H9 (cell line): ENCODE data around the gene SLC7A14. TPM values are rescaled to one million over a fixed set of nuclear protein-coding genes. Genes with fewer than 3 reads are reported as not detected.

ENCODE experiments used
- DNase-seq: peaks from one replicate; pipeline ENCODE4 v3.0.0-alpha.2; 2017
- H2AFZ ChIP-seq: one replicate; pipeline ENCODE4 v1.6.1; 2013; ENCODE audit warnings: mild to moderate bottlenecking, low read length, control low read depth, moderate library complexity
- H2AK5ac ChIP-seq: 2 replicates; pipeline ENCODE4 v1.6.1; 2013; ENCODE audit warnings: low read length, control low read depth, mixed read lengths; ENCODE audit not compliant: insufficient read length
- H2BK120ac ChIP-seq: one replicate; pipeline ENCODE4 v1.6.1; 2013; ENCODE audit warnings: low read depth, mild to moderate bottlenecking, low read length, control low read depth, inconsistent platforms; ENCODE audit not compliant: poor library complexity, severe bottlenecking
- H2BK12ac ChIP-seq: 2 replicates; pipeline ENCODE4 v1.6.1; 2013; ENCODE audit warnings: low read length, control low read depth, mixed read lengths, low read depth; ENCODE audit not compliant: insufficient read length
- H2BK15ac ChIP-seq: 2 replicates; pipeline ENCODE4 v1.6.1; 2013; ENCODE audit warnings: low read depth, low read length, control low read depth
- H2BK20ac ChIP-seq: one replicate; pipeline ENCODE4 v1.6.1; 2013; ENCODE audit warnings: low read depth, mild to moderate bottlenecking, low read length, control low read depth, inconsistent platforms; ENCODE audit not compliant: poor library complexity, severe bottlenecking
- H2BK5ac ChIP-seq: 2 replicates; pipeline ENCODE4 v1.6.1; 2013; ENCODE audit warnings: low read length, control low read depth, mixed read lengths; ENCODE audit not compliant: insufficient read length
- H3K14ac ChIP-seq: 2 replicates; pipeline ENCODE4 v1.6.1; 2013; ENCODE audit warnings: low read length, control low read depth; ENCODE audit not compliant: insufficient read depth
- H3K18ac ChIP-seq: 2 replicates; pipeline ENCODE4 v1.6.1; 2013; ENCODE audit warnings: low read depth, mild to moderate bottlenecking, mixed read lengths, low read length, control low read depth; ENCODE audit not compliant: insufficient read length
- H3K23ac ChIP-seq: 2 replicates; pipeline ENCODE4 v1.6.1; 2013; ENCODE audit warnings: low read length, control low read depth, mixed read lengths, low read depth; ENCODE audit not compliant: insufficient read length
- H3K23me2 ChIP-seq: 2 replicates; pipeline ENCODE4 v1.6.1; 2013; ENCODE audit warnings: low read depth, mild to moderate bottlenecking, mixed read lengths, low read length, control low read depth; ENCODE audit not compliant: insufficient read length, poor library complexity, severe bottlenecking
- H3K27ac ChIP-seq: 2 replicates; pipeline ENCODE4 v1.5.1; 2013; ENCODE audit warnings: low read length, control low read depth, mixed read lengths, low read depth; ENCODE audit not compliant: insufficient read length
- H3K27me3 ChIP-seq: 2 replicates; pipeline ENCODE4 v1.6.1; 2013; ENCODE audit warnings: low read length, control low read depth, inconsistent platforms; ENCODE audit not compliant: insufficient read depth
- H3K4ac ChIP-seq: 2 replicates; pipeline ENCODE4 v1.6.1; 2013; ENCODE audit warnings: low read depth, mild to moderate bottlenecking, control low read depth, inconsistent platforms, low read length, moderate library complexity
- H3K4me1 ChIP-seq: 2 replicates; pipeline ENCODE4 v1.6.1; 2013; ENCODE audit warnings: low read length, control low read depth, inconsistent platforms; ENCODE audit not compliant: insufficient read depth
- H3K4me2 ChIP-seq: 2 replicates; pipeline ENCODE4 v1.6.1; 2013; ENCODE audit warnings: low read length, control low read depth, mixed read lengths; ENCODE audit not compliant: insufficient read length, insufficient read depth
- H3K56ac ChIP-seq: 2 replicates; pipeline ENCODE4 v1.6.1; 2013; ENCODE audit warnings: low read depth, mild to moderate bottlenecking, mixed read lengths, low read length, control low read depth; ENCODE audit not compliant: insufficient read length
- H3K79me1 ChIP-seq: 2 replicates; pipeline ENCODE4 v1.6.1; 2013; ENCODE audit warnings: low read depth, mild to moderate bottlenecking, moderate library complexity, low read length, control low read depth, inconsistent platforms; ENCODE audit not compliant: insufficient read depth, poor library complexity, severe bottlenecking
- H3K79me2 ChIP-seq: 2 replicates; pipeline ENCODE4 v1.6.1; 2013; ENCODE audit warnings: low read length, control low read depth, inconsistent platforms; ENCODE audit not compliant: insufficient read depth
- H3K9ac ChIP-seq: 2 replicates; pipeline ENCODE4 v1.6.1; 2013; ENCODE audit warnings: low read length, control low read depth, mixed read lengths; ENCODE audit not compliant: insufficient read length; ENCODE audit errors: extremely low read depth
- H3K9me3 ChIP-seq: one replicate; pipeline ENCODE4 v1.6.1; 2013; ENCODE audit warnings: low read depth, low read length, inconsistent platforms; ENCODE audit not compliant: control insufficient read depth
- H3T11ph ChIP-seq: one replicate; pipeline ENCODE4 v1.6.1; 2013; ENCODE audit warnings: mild to moderate bottlenecking, low read length, control low read depth, inconsistent platforms
- H4K20me1 ChIP-seq: one replicate; pipeline ENCODE4 v1.6.1; 2013; ENCODE audit not compliant: control insufficient read depth, insufficient read length, insufficient read depth
- H4K5ac ChIP-seq: 2 replicates; pipeline ENCODE4 v1.6.1; 2013; ENCODE audit warnings: low read depth, mild to moderate bottlenecking, mixed read lengths, low read length, control low read depth; ENCODE audit not compliant: insufficient read length
- H4K8ac ChIP-seq: replicated peaks from 2 replicates; pipeline ENCODE4 v1.6.1; 2013; ENCODE audit warnings: low read length, control low read depth, mixed read lengths, low read depth; ENCODE audit not compliant: insufficient read length
- H4K91ac ChIP-seq: 2 replicates; pipeline ENCODE4 v1.6.1; 2013; ENCODE audit warnings: low read depth, mild to moderate bottlenecking, moderate library complexity, mixed read lengths, low read length, control low read depth; ENCODE audit not compliant: insufficient read length
- H3K27ac Mint-ChIP-seq, 3 experiments: 2 replicates in 2 of 3; 3 replicates in 1 of 3; pipeline ENCODE4 v1.8.0; 2020 to 2021; ENCODE audit warnings: mixed read lengths in 3 of 3, mild to moderate bottlenecking in 1 of 3, moderate library complexity in 1 of 3
- H3K27me3 Mint-ChIP-seq: 2 replicates; pipeline ENCODE4 v1.8.0; 2021; ENCODE audit warnings: low read depth, mild to moderate bottlenecking, moderate library complexity, mixed read lengths
- H3K36me3 Mint-ChIP-seq, 3 experiments: 2 replicates in 2 of 3; 3 replicates in 1 of 3; pipeline ENCODE4 v1.8.0; 2020 to 2021; ENCODE audit warnings: low read depth in 3 of 3, mixed read lengths in 3 of 3; ENCODE audit not compliant: insufficient read depth in 1 of 3
- H3K4me1 Mint-ChIP-seq, 2 experiments: 2 replicates each; pipeline ENCODE4 v1.8.0; 2020; ENCODE audit warnings: mixed read lengths in 2 of 2
- H3K4me3 Mint-ChIP-seq, 2 experiments: 2 replicates in 1 of 2; 3 replicates in 1 of 2; pipeline ENCODE4 v1.8.0; 2020 to 2021; ENCODE audit warnings: mild to moderate bottlenecking in 2 of 2, mixed read lengths in 2 of 2, moderate library complexity in 1 of 2
- H3K9me3 Mint-ChIP-seq, 2 experiments: 2 replicates in 1 of 2; 3 replicates in 1 of 2; pipeline ENCODE4 v1.8.0; 2020; ENCODE audit warnings: mild to moderate bottlenecking in 2 of 2, mixed read lengths in 2 of 2, moderate library complexity in 1 of 2
- CTCF ChIP-seq: fragments of 200-600 bp; sonication (generic); conservative IDR thresholded peaks from 3 replicates; pipeline ENCODE4 v1.8.0; 2021; ENCODE audit warnings: antibody characterized with exemption, mild to moderate bottlenecking
- WGBS: extraction: QIAGEN DNeasy Blood & Tissue Kit; methylation state at CpG from one replicate; pipeline ENCODE4 v1.1.7; 2013; ENCODE audit warnings: missing lambda C conversion rate, low lambda C conversion rate, mixed read lengths; ENCODE audit not compliant: insufficient read length; ENCODE audit errors: extremely low coverage; 5-methylcytosine and 5-hydroxymethylcytosine counted together
- total RNA-seq: library from RNA; stranded (reverse); gene quantifications from 2 replicates; pipeline ENCODE4 v1.2.1, GENCODE V29; 2021

The SLC7A14 gene
- total RNA-seq, 1 experiment from 2014 or later, result 0.42 TPM

DNA sequence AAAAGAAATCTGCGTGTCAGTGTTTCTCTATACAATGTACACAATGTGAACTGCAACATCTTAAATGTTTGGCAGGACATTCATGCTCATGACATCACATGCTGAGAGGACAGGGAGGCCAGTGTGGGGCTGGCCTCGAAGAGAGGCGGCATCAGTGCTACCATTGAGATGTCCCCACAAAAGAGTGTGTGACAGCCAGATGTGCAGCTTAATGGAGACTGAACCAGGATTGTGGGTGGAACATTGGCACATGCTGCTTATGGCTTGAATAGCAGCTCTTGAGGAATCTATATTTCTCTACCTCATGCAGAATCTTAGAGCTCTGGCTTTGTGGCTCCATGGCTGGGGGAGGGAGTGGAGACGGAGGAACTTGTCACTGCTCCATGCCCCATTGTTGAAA, 148.7 kb downstream of the SLC7A14 start:
- no peak overlapping the region for H3K18ac ChIP-seq
- no peak overlapping the region for H2AK5ac ChIP-seq
- peaks cover 3% of the 10 kb centered on the region; the same call in 1 of the 2 replicates for H3K4me1 ChIP-seq
- no peak overlapping the region for H3K14ac ChIP-seq
- H2BK12ac ChIP-seq, result no peak overlapping the region
- H3K79me1 ChIP-seq, result no peaks in the 10 kb centered on the region
- H3K23me2 ChIP-seq, result no peaks in the 10 kb centered on the region
- no peak overlapping the region for H2AFZ ChIP-seq
- TF ChIP-seq CTCF, result no peak
- H2BK20ac ChIP-seq, result no peak overlapping the region
- H4K20me1 ChIP-seq, result no peaks in the 10 kb centered on the region
- no peak overlapping the region for H2BK15ac ChIP-seq
- no peak overlapping the region for H3K27ac ChIP-seq
- H3K27me3 Mint-ChIP-seq, result peaks cover 4% of the 10 kb centered on the region; the same call in 1 of the 2 replicates
- no peak overlapping the region for H3K4me2 ChIP-seq
- DNase-seq, result no peak
- H3T11ph ChIP-seq, result no peak overlapping the region
- no peaks in the 10 kb centered on the region for H3K9me3 Mint-ChIP-seq
- no peak overlapping the region for H3K9ac ChIP-seq
- H3K56ac ChIP-seq, result no peak overlapping the region
- H2BK120ac ChIP-seq, result no peak overlapping the region
- peaks cover 9 to 13% of the 10 kb centered on the region in 2 experiments for H3K4me1 Mint-ChIP-seq
- no peak overlapping the region for H4K5ac ChIP-seq
- H3K4me3 Mint-ChIP-seq, result no peak overlapping the region
- no peak overlapping the region for H4K8ac ChIP-seq
- H3K79me2 ChIP-seq, result no peaks in the 10 kb centered on the region
- H2BK5ac ChIP-seq, result no peak overlapping the region
- H3K27ac Mint-ChIP-seq, result no peak overlapping the region
- H4K91ac ChIP-seq, result no peak overlapping the region
- H3K9me3 ChIP-seq, result no peaks in the 10 kb centered on the region
- no CpG with 5 or more reads among the region's 4 CpGs for WGBS
- H3K36me3 Mint-ChIP-seq, result no peaks in the 10 kb centered on the region; a peak in 2 of 7 replicates
- no peak overlapping the region for H3K23ac ChIP-seq
- no peak overlapping the region for H3K4ac ChIP-seq
- H3K27me3 ChIP-seq, result no peaks in the 10 kb centered on the region
